H1 (cell line): Measurements from ENCODE around the gene MESD. TPM values are rescaled to one million over a fixed set of nuclear protein-coding genes. Genes with fewer than 3 reads are reported as not detected.

Experiments used
- CTCF ChIA-PET: fragments of 300-600 bp; sonication (Branson Sonifier 250); formaldehyde crosslinking; loops from one replicate; lab custom pipeline; 2021; ENCODE audit not compliant: partially characterized antibody; lab: Charles Lee
- POLR2A ChIA-PET: fragments of 300-600 bp; sonication (Branson Sonifier 250); formaldehyde crosslinking; loops from one replicate; lab custom pipeline; 2021; ENCODE audit warnings: inconsistent platforms; ENCODE audit not compliant: partially characterized antibody; lab: Charles Lee
- DNase-seq, 2 experiments: peaks; one replicate each; pipeline versions ENCODE4 v3.0.0 to v3.0.0-alpha.2; 2010 to 2022; ENCODE audit warnings: low spot score in 2 of 2, low read depth in 1 of 2, mixed read lengths in 1 of 2
- FAIRE-seq: peaks from 2 replicates; lab custom pipeline; 2011; peaks lifted over from hg19 to GRCh38; lab: Jason Lieb, UNC
- H2AFZ ChIP-seq: 2 replicates; pipeline ENCODE4 v1.8.1; 2012; ENCODE audit warnings: low read length, inconsistent platforms
- H2AK5ac ChIP-seq: 2 replicates; pipeline ENCODE4 v1.6.1; 2013; ENCODE audit warnings: low read depth, low read length
- H2BK120ac ChIP-seq: replicated peaks from 2 replicates; pipeline ENCODE3; 2013; ENCODE audit warnings: low read depth, low read length, inconsistent platforms
- H2BK12ac ChIP-seq: 2 replicates; pipeline ENCODE4 v1.6.1; 2013; ENCODE audit warnings: low read depth, low read length
- H2BK15ac ChIP-seq: 2 replicates; pipeline ENCODE4 v1.6.1; 2013; ENCODE audit warnings: low read length
- H2BK20ac ChIP-seq: 2 replicates; pipeline ENCODE4 v1.6.1; 2013; ENCODE audit warnings: low read length
- H2BK5ac ChIP-seq: 2 replicates; pipeline ENCODE4 v1.6.1; 2013; ENCODE audit warnings: low read depth, low read length
- H3K14ac ChIP-seq: 2 replicates; pipeline ENCODE4 v1.6.1; 2013; ENCODE audit warnings: inconsistent platforms; ENCODE audit not compliant: insufficient read length
- H3K18ac ChIP-seq: 2 replicates; pipeline ENCODE4 v1.6.1; 2013; ENCODE audit warnings: low read length; ENCODE audit errors: extremely low read depth
- H3K23ac ChIP-seq: 2 replicates; pipeline ENCODE4 v1.6.1; 2013; ENCODE audit warnings: inconsistent platforms; ENCODE audit not compliant: insufficient read length
- H3K23me2 ChIP-seq: 2 replicates; pipeline ENCODE4 v1.6.1; 2013; ENCODE audit warnings: low read depth, low read length
- H3K27ac ChIP-seq: 2 replicates; pipeline ENCODE4 v1.6.1; 2011; ENCODE audit warnings: low read depth, low read length, inconsistent platforms
- H3K27me3 ChIP-seq, 4 experiments: replicated peaks in 1 of 4; 1 replicate in 1 of 4; 2 replicates in 3 of 4; pipeline versions ENCODE4 v1.6.1 to v1.8.1; 2011 to 2013; ENCODE audit warnings: low read length in 3 of 4, mild to moderate bottlenecking in 3 of 4, inconsistent platforms in 2 of 4, mixed read lengths in 2 of 4, moderate library complexity in 1 of 4; ENCODE audit not compliant: control insufficient read depth in 3 of 4, insufficient read depth in 3 of 4; ENCODE audit errors: extremely low read depth in 1 of 4
- H3K36me3 ChIP-seq, 4 experiments: 2 replicates each; pipeline versions ENCODE4 v1.6.1 to v1.8.1; 2011 to 2013; ENCODE audit warnings: mild to moderate bottlenecking in 4 of 4, low read length in 3 of 4, moderate library complexity in 2 of 4, control low read depth in 1 of 4, inconsistent platforms in 1 of 4; ENCODE audit not compliant: insufficient read depth in 4 of 4, control insufficient read depth in 2 of 4
- H3K4ac ChIP-seq: replicated peaks from 2 replicates; pipeline ENCODE3; 2013; ENCODE audit warnings: low read length, low read depth, mixed read lengths, inconsistent platforms; ENCODE audit not compliant: insufficient read length
- H3K4me1 ChIP-seq, 4 experiments: replicated peaks in 1 of 4; 1 replicate in 1 of 4; 2 replicates in 3 of 4; pipeline versions ENCODE4 v1.6.1 to v1.8.1; 2011 to 2013; ENCODE audit warnings: low read length in 3 of 4, inconsistent platforms in 2 of 4, mixed read lengths in 1 of 4; ENCODE audit not compliant: insufficient read depth in 4 of 4, control insufficient read depth in 3 of 4
- H3K4me2 ChIP-seq, 2 experiments: 2 replicates each; pipeline versions ENCODE4 v1.6.1 to v1.8.1; 2011 to 2013; ENCODE audit warnings: low read depth in 2 of 2, low read length in 2 of 2, control low read depth in 1 of 2, inconsistent platforms in 1 of 2, mild to moderate bottlenecking in 1 of 2; ENCODE audit not compliant: insufficient read depth in 1 of 2
- H3K4me3 ChIP-seq, 4 experiments: fragments of 200-600, 300-600 bp in 1 of 4; sonication (generic), shearing (Covaris generic), sonication (Bioruptor Twin) in 1 of 4; 2 replicates each; pipeline versions ENCODE4 v1.5.1 to v1.8.1; 2011 to 2016; ENCODE audit warnings: low read length in 4 of 4, low read depth in 3 of 4, control low read depth in 2 of 4, inconsistent platforms in 2 of 4, mild to moderate bottlenecking in 2 of 4, mixed read lengths in 1 of 4, moderate library complexity in 1 of 4; ENCODE audit not compliant: insufficient read depth in 2 of 4; ENCODE audit errors: extremely low read depth in 1 of 4
- H3K56ac ChIP-seq: replicated peaks from 2 replicates; pipeline ENCODE3; 2013; ENCODE audit warnings: low read depth, mild to moderate bottlenecking, mixed read lengths, low read length, inconsistent platforms; ENCODE audit not compliant: insufficient read length
- H3K79me1 ChIP-seq: 2 replicates; pipeline ENCODE4 v1.6.1; 2013; ENCODE audit warnings: low read depth, low read length, control low read depth
- H3K79me2 ChIP-seq, 2 experiments: 2 replicates each; pipeline versions ENCODE4 v1.6.1 to v1.8.1; 2012 to 2013; ENCODE audit warnings: low read length in 2 of 2, mild to moderate bottlenecking in 2 of 2, inconsistent platforms in 1 of 2; ENCODE audit not compliant: insufficient read depth in 2 of 2, control insufficient read depth in 1 of 2
- H3K9ac ChIP-seq, 4 experiments: replicated peaks in 1 of 4; 1 replicate in 1 of 4; 2 replicates in 3 of 4; pipeline versions ENCODE4 v1.6.1 to v1.8.1; 2011 to 2013; ENCODE audit warnings: low read depth in 3 of 4, low read length in 3 of 4, control low read depth in 2 of 4, mild to moderate bottlenecking in 2 of 4, moderate library complexity in 2 of 4, inconsistent platforms in 1 of 4; ENCODE audit errors: extremely low read depth in 1 of 4
- H3K9me3 ChIP-seq, 2 experiments: 2 replicates each; pipeline versions ENCODE4 v1.6.1 to v1.8.1; 2012 to 2013; ENCODE audit warnings: mild to moderate bottlenecking in 2 of 2, moderate library complexity in 2 of 2, control low read depth in 1 of 2, inconsistent platforms in 1 of 2, low read depth in 1 of 2, low read length in 1 of 2, mixed read lengths in 1 of 2; ENCODE audit not compliant: insufficient read depth in 2 of 2
- H4K20me1 ChIP-seq, 2 experiments: replicated peaks in 1 of 2; 2 replicates each; pipeline versions ENCODE3 to v1.8.1; 2011 to 2013; ENCODE audit warnings: inconsistent platforms in 2 of 2, low read length in 2 of 2, mild to moderate bottlenecking in 1 of 2; ENCODE audit not compliant: insufficient read depth in 2 of 2, control insufficient read depth in 1 of 2
- H4K5ac ChIP-seq: 2 replicates; pipeline ENCODE4 v1.6.1; 2013; ENCODE audit warnings: low read length, low read depth, mixed read lengths, inconsistent platforms; ENCODE audit not compliant: insufficient read length
- H4K8ac ChIP-seq: 2 replicates; pipeline ENCODE4 v1.8.0; 2013; ENCODE audit warnings: mild to moderate bottlenecking, moderate library complexity, low read length, inconsistent platforms; ENCODE audit not compliant: insufficient read depth; ENCODE audit errors: extremely low read depth
- H4K91ac ChIP-seq: replicated peaks from 2 replicates; pipeline ENCODE3; 2013; ENCODE audit warnings: low read length, mixed read lengths, inconsistent platforms; ENCODE audit not compliant: insufficient read length
- CTCF ChIP-seq, 3 experiments: IDR thresholded peaks; 1 replicate in 2 of 3; 2 replicates in 1 of 3; pipeline versions ENCODE4 v1.5.1 to v1.6.1; 2011; ENCODE audit warnings: low read length in 3 of 3, mild to moderate bottlenecking in 3 of 3, inconsistent platforms in 2 of 3, low read depth in 1 of 3, moderate library complexity in 1 of 3; ENCODE audit not compliant: insufficient read depth in 1 of 3; ENCODE audit errors: control extremely low read depth in 1 of 3
- POLR2AphosphoS5 ChIP-seq: IDR thresholded peaks from 2 replicates; pipeline ENCODE4 v1.6.1; 2011; ENCODE audit warnings: low read depth, low read length
- RAD21 ChIP-seq, 2 experiments: IDR thresholded peaks in 1 of 2; conservative IDR thresholded peaks in 1 of 2; 2 replicates each; pipeline ENCODE4 v1.6.1; 2011; ENCODE audit warnings: low read depth in 2 of 2, low read length in 2 of 2, improper control_type of control experiment in 1 of 2, inconsistent platforms in 1 of 2, mild to moderate bottlenecking in 1 of 2, moderate library complexity in 1 of 2
- YY1 ChIP-seq: IDR thresholded peaks from 2 replicates; pipeline ENCODE4 v1.6.1; 2011; ENCODE audit warnings: low read depth, mild to moderate bottlenecking, low read length
- WGBS, 2 experiments: shearing (Covaris generic) in 1 of 2; methylation state at CpG; one replicate each; pipeline versions ENCODE4 v1.1.6 to v1.1.7; 2013 to 2015; ENCODE audit warnings: low lambda C conversion rate in 2 of 2, mixed read lengths in 2 of 2, inconsistent platforms in 1 of 2, low coverage in 1 of 2, missing lambda C conversion rate in 1 of 2; ENCODE audit not compliant: insufficient replicate concordance in 2 of 2, insufficient coverage in 1 of 2, insufficient read length in 1 of 2; ENCODE audit errors: extremely low coverage in 1 of 2, missing lambda C conversion rate in 1 of 2; 5-methylcytosine and 5-hydroxymethylcytosine counted together
- polyA plus RNA-seq, 7 experiments: library from polyadenylated mRNA; depleted of rRNA in 3 of 7; stranded (reverse) in 5 of 7; unstranded in 2 of 7; fragments of >200 nt in 5 of 7; fragments of 200-250 nt in 2 of 7; gene quantifications; 1 replicate in 5 of 7; 2 replicates in 1 of 7; 4 replicates in 1 of 7; pipeline versions ENCODE4 v1.2.1 to v1.2.3, GENCODE V29; 2011 to 2013; ENCODE audit warnings: missing spikeins in 2 of 7, mixed read lengths in 2 of 7
- total RNA-seq: library from RNA; stranded (reverse); fragmentation: NEBNext Ultra II Directional; extraction: Animal tissue kit (Norgen Biotek cat#: 25700); gene quantifications from 2 replicates; pipeline ENCODE4 v1.2.1, GENCODE V29; 2021

MESD gene
- total and polyA plus RNA-seq, 2 of the 8 experiments (the other 6 are each of a cell fraction or from before 2014, with no cell fraction given), result 11.0 to 28.3 TPM

GRCh38 chr15:80982205-80982604 is 7.4 kb downstream of the MESD start:
- no peak overlapping the region for H2AFZ ChIP-seq
- no peak overlapping the region for H3K14ac ChIP-seq
- peaks cover 7% of the 10 kb centered on the region for H3K79me1 ChIP-seq
- FAIRE-seq, result no peak
- no peak overlapping the region for H3K4me3 ChIP-seq
- H2BK20ac ChIP-seq, result no peak overlapping the region
- no peak overlapping the region for H3K56ac ChIP-seq
- H2BK120ac ChIP-seq, result no peak overlapping the region
- H2BK12ac ChIP-seq, result no peak overlapping the region
- no peak overlapping the region for H3K4me2 ChIP-seq
- H3K27ac ChIP-seq, result no peak overlapping the region
- peaks cover 0 to 28% (median 10%) of the 10 kb centered on the region in 4 experiments; a peak in 6 of 8 replicates for H3K36me3 ChIP-seq
- POLR2A ChIA-PET, result interaction anchor here (1.0 kb wide), 1 partner anchor 147 kb away, joined by 3 read pairs; no protein-coding TSS in a partner anchor
- H3K18ac ChIP-seq, result no peak overlapping the region
- no peak overlapping the region for H2AK5ac ChIP-seq
- no peaks in the 10 kb centered on the region for H3K9me3 ChIP-seq
- H3K23me2 ChIP-seq, result no peaks in the 10 kb centered on the region
- H3K79me2 ChIP-seq, result peaks cover 9 to 48% of the 10 kb centered on the region in 2 experiments
- no peak overlapping the region for H3K4ac ChIP-seq
- no peak overlapping the region for H2BK5ac ChIP-seq
- no peak overlapping the region for H3K9ac ChIP-seq
- TF ChIP-seq YY1 (peak; percentile 64; the same call in 1 of the 2 replicates), POLR2AphosphoS5 (no peak), RAD21 (IDR thresholded peaks at IDR 0.05 in 1 of 2, conservative IDR thresholded peaks at IDR 0.05 in 1 of 2; ENCODE audit: low read depth in 2 of 2, low read length in 2 of 2) (peak; percentile 43 to 58), CTCF (IDR thresholded peaks at IDR 0.05; ENCODE audit: control extremely low read depth in 1 of 3, insufficient read depth in 1 of 3, low read depth in 1 of 3, low read length in 3 of 3) (peak in 2 of 3 experiments; percentile 36 to 38; a peak in 2 of 4 replicates)
- no peak overlapping the region for H4K91ac ChIP-seq
- H4K5ac ChIP-seq, result no peak overlapping the region
- H2BK15ac ChIP-seq, result no peak overlapping the region
- DNase-seq, result no peak
- H4K20me1 ChIP-seq, result peaks cover 11 to 14% of the 10 kb centered on the region in 2 experiments
- no peak overlapping the region for H4K8ac ChIP-seq
- 69% methylated on average over 2 of the region's 2 CpGs; no CpG with 5 or more reads in 1 of the 2 experiments for WGBS, 2 experiments
- peaks cover 0 to 8% (median 4%) of the 10 kb centered on the region in 4 experiments; a peak in 4 of 7 replicates for H3K4me1 ChIP-seq
- CTCF ChIA-PET, result interaction anchor here (0.8 to 2.6 kb wide), 5 partner anchors 9 to 284 kb away, joined by 3 to 11 read pairs (median 3); no protein-coding TSS in a partner anchor
- H3K27me3 ChIP-seq, result no peaks in the 10 kb centered on the region
- H3K23ac ChIP-seq, result no peak overlapping the region
